Sciatic nerve (tissue), 2 donors: ENCODE data around the gene COLQ. TPM values are rescaled to one million over a fixed set of nuclear protein-coding genes. Genes with fewer than 3 reads are reported as not detected.

ENCODE experiments used
- ATAC-seq: fragments of 200-7000 bp; cut with Tn5 transposase; one replicate; pipeline ENCODE4 v1.9.1; 2020; ENCODE audit warnings: mild to moderate bottlenecking, moderate library complexity
- DNase-seq: peaks from one replicate; pipeline ENCODE4 v3.0.0-alpha.2; 2020; ENCODE audit warnings: low spot score
- intact Hi-C: fragments of 100-400 bp; cut with DNase I; formaldehyde crosslinking; loops from one replicate; pipeline ENCODE4 v1.14.2; 2022
- microRNA-seq: library from miRNA; unstranded; fragments of <30 nt; microRNA quantifications from one replicate; pipeline ENCODE4 v1.2.0, GENCODE V29; 2020
- total RNA-seq: library from RNA; stranded (reverse); fragmentation: NEBNext Ultra II Directional; extraction: Animal tissue kit (Norgen Biotek cat#: 25700); gene quantifications from one replicate; pipeline ENCODE4 v1.2.1, GENCODE V29; 2021
- donor health status: DM: no; HTN: no; CAD: no.
- donor health status: DM: no; HTN: no; CAD: no.

COLQ gene
- total RNA-seq, 1 donor from 2014 or later: 6.3 TPM

- intact Hi-C loops: no loop called here
- ATAC-seq: peak; percentile 47
- DNase-seq: no peak
Measured at GRCh38 chr3:15404767-15405166, 116.7 kb downstream of the COLQ start.

DNA sequence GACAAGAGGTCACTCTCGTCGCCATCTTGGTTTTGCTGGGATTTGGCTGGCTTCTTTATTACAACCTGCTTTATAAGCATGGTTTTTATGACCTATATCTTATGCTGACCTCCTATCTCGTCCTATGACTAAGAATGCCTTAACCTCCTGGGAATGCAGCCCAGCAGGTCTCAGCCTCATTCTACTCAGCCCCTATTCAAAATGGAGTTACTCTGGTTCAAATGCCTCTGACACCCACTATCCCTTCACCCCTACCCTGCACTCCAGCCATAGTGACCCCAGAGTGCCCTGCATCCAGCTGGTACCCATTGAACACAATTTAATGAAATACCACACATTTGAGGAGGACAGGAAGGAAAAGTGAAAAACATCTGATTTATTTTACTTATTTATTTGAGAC, 117.5 kb downstream of the COLQ start:
- intact Hi-C loops: no loop called here
- ATAC-seq (no peak), DNase-seq (no peak)

GRCh38 chr3:15403495-15403894, 118.0 kb downstream of the COLQ start:
- ATAC-seq (peak; percentile 40), DNase-seq (no peak)
- intact Hi-C loops: no loop called here

DNA sequence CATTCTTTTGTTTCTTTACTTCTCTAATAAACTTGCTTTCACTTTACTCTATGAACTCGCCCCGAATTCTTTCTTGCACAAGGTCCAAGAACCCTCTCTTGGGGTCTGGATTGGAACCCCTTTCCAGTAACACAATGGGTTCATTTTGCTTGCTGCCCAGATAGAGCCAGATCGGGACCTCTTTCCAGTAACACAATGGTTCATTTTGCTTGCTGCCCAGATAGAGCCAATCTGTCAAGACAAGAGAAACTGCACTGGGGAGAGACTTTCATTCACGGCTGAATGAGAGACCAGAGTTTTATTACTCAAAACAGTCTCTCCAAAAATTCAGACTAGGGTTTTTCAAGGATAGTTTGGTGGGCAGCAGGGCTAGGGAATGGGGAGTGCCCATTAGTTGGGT, 119.6 kb downstream of the COLQ start:
- intact Hi-C loops: no loop called here
- DNase-seq (no peak), ATAC-seq (no peak)

Small RNA genes lying within 50 kb of the gene (microRNA-seq; reads per million reads assigned to microRNA genes)
- gene MIR4270: not detected

Other genes with a start within 250 kb of the COLQ start
- gene SH3BP5, start 189.1 kb downstream of the COLQ start, total RNA-seq: 143 TPM
- 21.5 TPM for gene METTL6, start 94.2 kb downstream of the COLQ start, total RNA-seq
- 14.4 TPM for gene EAF1, start 94.1 kb downstream of the COLQ start, total RNA-seq
- gene HACL1, start 79.9 kb upstream of the COLQ start, total RNA-seq: 25.3 TPM
- gene BTD, start 80.0 kb upstream of the COLQ start, total RNA-seq: 22.5 TPM